Testis (tissue), 3 donors: ENCODE measurements around the gene ZNF839. TPM values are rescaled to one million over a fixed set of nuclear protein-coding genes. Genes with fewer than 3 reads are reported as not detected.

Source experiments
- DNase-seq: peaks from one replicate; pipeline ENCODE4 v3.0.0-alpha.2; 2019
- H3K27ac ChIP-seq, 2 donors: fragments of 200-600 bp; sonication (generic); one replicate each; pipeline ENCODE4 v1.5.1; 2019
- H3K27me3 ChIP-seq: fragments of 200-600 bp; sonication (generic); one replicate; pipeline ENCODE4 v1.5.1; 2019
- H3K36me3 ChIP-seq: fragments of 200-600 bp; sonication (generic); one replicate; pipeline ENCODE4 v1.5.1; 2017; ENCODE audit warnings: low read depth; ENCODE audit errors: missing control alignments
- H3K4me1 ChIP-seq: fragments of 200-600 bp; sonication (generic); one replicate; pipeline ENCODE4 v1.5.1; 2019
- H3K4me3 ChIP-seq, 2 donors: fragments of 200-600 bp; sonication (generic); one replicate each; pipeline ENCODE4 v1.5.1; 2017 to 2019
- H3K9me3 ChIP-seq: fragments of 200-600 bp; sonication (generic); one replicate; pipeline ENCODE4 v1.5.1; 2017
- CTCF ChIP-seq, 3 experiments: fragments of 450-650 bp in 2 of 3; fragments of 200-600 bp in 1 of 3; sonication (generic) in 1 of 3; IDR thresholded peaks; one replicate each; pipeline ENCODE4 v1.5.1; 2016 to 2019; ENCODE audit warnings: antibody characterized with exemption in 3 of 3, mild to moderate bottlenecking in 2 of 3, moderate library complexity in 1 of 3
- POLR2A ChIP-seq: fragments of 450-650 bp; IDR thresholded peaks from one replicate; pipeline ENCODE4 v1.6.1; 2017; ENCODE audit warnings: antibody characterized with exemption, mild to moderate bottlenecking, moderate library complexity
- WGBS, 2 donors: methylation state at CpG; one replicate each; pipeline ENCODE4 v1.1.5; 2018; 5-methylcytosine and 5-hydroxymethylcytosine counted together
- intact Hi-C: fragments of 100-400 bp; cut with DNase I; formaldehyde crosslinking; loops from one replicate; pipeline ENCODE4 v1.15.1; 2023; ENCODE audit warnings: low total_unique reads
- polyA plus RNA-seq: library from polyadenylated mRNA; stranded (reverse); fragments of 350-450 nt; fragmentation: Illumina TruSeq; extraction: RNeasy Lipid Tissue Mini Kit (QIAGEN cat#74804); gene quantifications from one replicate; pipeline ENCODE4 v1.2.3, GENCODE V29; 2014; ENCODE audit warnings: low read depth, low replicate concordance; ENCODE audit not compliant: insufficient read depth
- total RNA-seq, 2 donors: library from RNA; depleted of rRNA; stranded (reverse); fragments of >200 nt; gene quantifications; one replicate each; pipeline ENCODE4 v1.2.3, GENCODE V29; 2016

Gene ZNF839
- total and polyA plus RNA-seq, 3 donors from 2014 or later = 41.4 to 59.0 (median 55.4) TPM

- intact Hi-C loops = no loop called here
- DNase-seq = peak; percentile 96
- Histone ChIP-seq H3K4me3 (peak within 1 kb of the TSS; percentile 88 to 91), H3K9me3 (no peaks in the 10 kb centered on the region), H3K27ac (peak within 1 kb of the TSS; percentile 76 to 84), H3K4me1 (no peaks in the 10 kb centered on the region), H3K27me3 (no peaks in the 10 kb centered on the region), H3K36me3 (no peaks in the 10 kb centered on the region)
- peak; percentile 70 for TF ChIP-seq POLR2A
- no peak for TF ChIP-seq CTCF (IDR thresholded peaks at IDR 0.05)
- 0% methylated on average over 31 to 53 of the region's 53 CpGs for WGBS, 2 donors
These were observed 14.7 kb upstream of the ZNF839 start, which contains the start of gene MOK for GRCh38 chr14:102304611-102305506. MOK (minus strand) TSS chr14:102305164; CDS start chr14:102304968, 196 bp downstream.

GRCh38 chr14:102314242-102315011 is 5.1 kb upstream of the ZNF839 start:
- intact Hi-C loops = loop anchor here (5.0 kb wide), 1 partner anchor 77 kb away; no protein-coding TSS in a partner anchor
- peak overlapping the region; percentile 49 to 61 for H3K4me3 ChIP-seq
- 6 to 7% methylated on average over 49 to 52 of the region's 52 CpGs for WGBS, 2 donors
- H3K9me3 ChIP-seq = no peaks in the 10 kb centered on the region
- H3K36me3 ChIP-seq = no peaks in the 10 kb centered on the region
- TF ChIP-seq CTCF (IDR thresholded peaks at IDR 0.05) (peak; percentile 89 to 95 (median 90)), POLR2A (no peak)
- peak overlapping the region; percentile 49 to 66 for H3K27ac ChIP-seq
- no peaks in the 10 kb centered on the region for H3K27me3 ChIP-seq
- H3K4me1 ChIP-seq = peaks cover 21% of the 10 kb centered on the region
- DNase-seq = peak; percentile 95

GRCh38 chr14:102315121-102315520 is 4.4 kb upstream of the ZNF839 start:
- H3K27me3 ChIP-seq = no peaks in the 10 kb centered on the region
- no peak for DNase-seq
- H3K27ac ChIP-seq = no peak overlapping the region
- H3K9me3 ChIP-seq = no peaks in the 10 kb centered on the region
- TF ChIP-seq POLR2A = no peak
- TF ChIP-seq CTCF (IDR thresholded peaks at IDR 0.05) = no peak
- no peak overlapping the region for H3K4me3 ChIP-seq
- intact Hi-C loops = no loop called here
- WGBS, 2 donors = 71 to 72% methylated on average over 6 of the region's 6 CpGs
- no peaks in the 10 kb centered on the region for H3K36me3 ChIP-seq
- peaks cover 22% of the 10 kb centered on the region for H3K4me1 ChIP-seq

- TF ChIP-seq CTCF (IDR thresholded peaks at IDR 0.05) (peak in 1 of 3 experiments; percentile 13), POLR2A (no peak)
- peak overlapping the region; percentile 57 to 61 for H3K4me3 ChIP-seq
- peak; percentile 67 for DNase-seq
- intact Hi-C loops = no loop called here
- H3K27me3 ChIP-seq = no peaks in the 10 kb centered on the region
- WGBS, 2 donors = 0 to 2% methylated on average over 10 of the region's 10 CpGs
- no peaks in the 10 kb centered on the region for H3K36me3 ChIP-seq
- H3K4me1 ChIP-seq = peaks cover 34% of the 10 kb centered on the region
- H3K9me3 ChIP-seq = no peaks in the 10 kb centered on the region
- H3K27ac ChIP-seq = peak overlapping the region; percentile 73 to 98
These were observed 3.2 kb upstream of the ZNF839 start for GRCh38 chr14:102316338-102316742.
